SK-N-MC (cell line): Measurements from ENCODE around the gene STYX.

Source experiments
- DNase-seq: peaks from one replicate; pipeline ENCODE4 v3.0.0-alpha.2; 2011; ENCODE audit warnings: low read depth, low spot score
- H3K27ac ChIP-seq: fragments of 200-600 bp; sonication (generic); 2 replicates; pipeline ENCODE4 v1.5.1; 2016; ENCODE audit warnings: mixed run types
- H3K36me3 ChIP-seq: fragments of 200-600 bp; sonication (generic); 2 replicates; pipeline ENCODE4 v1.6.1; 2017; ENCODE audit warnings: antibody characterized with exemption, low read length, mixed read lengths; ENCODE audit not compliant: insufficient read depth
- H3K4me3 ChIP-seq: fragments of 200-600 bp; sonication (generic); 2 replicates; pipeline ENCODE4 v1.5.1; 2016
- H3K9ac ChIP-seq: fragments of 200-600 bp; sonication (generic); 2 replicates; pipeline ENCODE4 v1.8.0; 2017; ENCODE audit warnings: mixed run types, mixed read lengths; ENCODE audit not compliant: insufficient read length
- H3K9me3 ChIP-seq: fragments of 200-600 bp; sonication (generic); 2 replicates; pipeline ENCODE4 v1.6.1; 2017; ENCODE audit warnings: low read depth, mild to moderate bottlenecking, antibody characterized with exemption, low read length, moderate library complexity, mixed read lengths
- EZH2 ChIP-seq: fragments of 200-600 bp; sonication (generic); IDR thresholded peaks from one replicate; pipeline ENCODE4 v1.6.1; 2017; ENCODE audit warnings: antibody characterized with exemption
- FOXP2 ChIP-seq: optimal IDR thresholded peaks from 2 replicates; pipeline ENCODE3; 2011; ENCODE audit warnings: mild to moderate bottlenecking, moderate library complexity; ENCODE audit not compliant: insufficient read depth; ENCODE audit errors: extremely low read length, control extremely low read depth
- POLR2AphosphoS5 ChIP-seq: IDR thresholded peaks from 2 replicates; pipeline ENCODE4 v1.6.1; 2012; ENCODE audit warnings: mild to moderate bottlenecking, low read depth, low read length, borderline replicate concordance

Gene STYX

DNA sequence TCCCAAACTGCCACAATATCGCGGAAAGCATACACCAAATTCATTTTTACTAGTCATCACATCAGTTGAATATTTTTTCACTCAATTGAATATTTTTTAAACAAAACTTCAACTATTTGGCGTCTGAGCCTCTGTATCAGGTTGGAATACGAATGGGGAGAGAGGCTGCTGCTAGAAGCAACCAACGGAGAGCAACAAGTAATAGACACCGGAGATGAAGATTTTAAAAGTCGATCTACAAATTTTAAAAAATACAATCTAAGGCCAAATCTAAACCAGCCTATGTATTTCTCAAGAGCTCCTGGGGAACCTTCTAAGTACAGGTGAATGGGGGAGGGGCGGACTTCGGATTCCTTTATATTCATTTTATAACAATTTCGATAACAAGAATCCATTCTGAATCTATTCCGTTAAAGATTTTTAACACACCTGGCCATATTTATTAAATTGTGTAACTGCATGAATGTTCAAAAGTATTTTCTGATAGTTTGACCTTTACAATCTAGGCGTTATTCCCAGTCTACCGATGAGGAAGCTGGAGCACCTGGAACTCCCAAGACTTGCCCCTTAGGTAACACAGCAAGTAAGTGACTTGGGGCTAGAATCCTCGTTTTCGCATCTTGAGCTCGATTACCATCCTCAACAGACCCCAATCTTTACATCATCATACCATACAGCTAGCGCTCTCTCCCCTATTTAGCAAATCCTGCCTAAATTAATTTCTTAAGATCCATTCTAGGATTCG, 60.2 kb downstream of the STYX start:
- Histone ChIP-seq H3K9me3 (no peaks in the 10 kb centered on the region), H3K9ac (peak overlapping the region; percentile 82), H3K27ac (no peak overlapping the region), H3K4me3 (peak overlapping the region; percentile 90), H3K36me3 (no peaks in the 10 kb centered on the region)
- no peak for DNase-seq
- no peak for TF ChIP-seq POLR2AphosphoS5
- TF ChIP-seq EZH2 = no peak

DNA sequence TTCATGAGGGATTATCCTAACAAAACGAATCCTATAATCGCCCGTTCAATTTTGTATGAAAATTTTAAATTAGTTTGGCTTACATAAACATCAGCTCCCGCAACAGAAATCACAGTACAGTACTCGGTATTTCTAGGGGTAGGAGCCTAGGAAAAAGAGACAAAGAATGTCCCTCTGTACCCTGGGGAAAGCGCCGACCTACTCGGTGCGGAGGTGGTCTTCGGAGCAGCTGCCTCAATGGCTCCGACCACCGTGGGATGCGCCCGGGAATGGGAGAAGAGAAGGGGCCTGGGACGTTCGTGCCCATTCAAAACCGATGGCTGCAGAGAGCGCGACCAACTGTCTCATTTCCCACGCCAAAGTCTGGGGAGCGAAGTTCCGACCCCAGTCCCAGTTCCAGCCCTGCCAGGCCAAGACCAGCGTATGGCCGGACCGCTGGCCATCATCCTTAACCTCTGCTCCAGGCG, 60.8 kb downstream of the STYX start:
- DNase-seq = no peak
- TF ChIP-seq FOXP2 (no peak), POLR2AphosphoS5 (no peak), EZH2 (no peak)
- H3K27ac ChIP-seq = no peak overlapping the region
- H3K36me3 ChIP-seq = no peaks in the 10 kb centered on the region
- peak overlapping the region; percentile 82 for H3K9ac ChIP-seq
- H3K9me3 ChIP-seq = no peaks in the 10 kb centered on the region
- H3K4me3 ChIP-seq = peak overlapping the region; percentile 90

- peak; percentile 17 for TF ChIP-seq FOXP2
- TF ChIP-seq POLR2AphosphoS5 = peak; percentile 91
- TF ChIP-seq EZH2 = no peak
- DNase-seq = no peak
- H3K36me3 ChIP-seq = no peaks in the 10 kb centered on the region
- no peak within 1 kb of the TSS for H3K27ac ChIP-seq
- H3K4me3 ChIP-seq = peak within 1 kb of the TSS; percentile 90
- H3K9me3 ChIP-seq = no peaks in the 10 kb centered on the region
- H3K9ac ChIP-seq = peak within 1 kb of the TSS; percentile 82
Observed at GRCh38 chr14:52791223-52792096, 61.5 kb downstream of the STYX start, which contains the start of gene GNPNAT1. Gene GNPNAT1 (minus strand): TSS chr14:52791607. CDS start chr14:52784650, 6,957 bp downstream.

- Histone ChIP-seq H3K9me3 (no peaks in the 10 kb centered on the region), H3K36me3 (no peaks in the 10 kb centered on the region), H3K9ac (no peak overlapping the region), H3K4me3 (peak overlapping the region; percentile 90), H3K27ac (no peak overlapping the region)
- no peak for DNase-seq
- TF ChIP-seq FOXP2 (no peak), POLR2AphosphoS5 (no peak), EZH2 (no peak)
Observed at GRCh38 chr14:52792097-52792415, 62.1 kb downstream of the STYX start.

- no peak for TF ChIP-seq EZH2
- TF ChIP-seq POLR2AphosphoS5 = no peak
- TF ChIP-seq FOXP2 = no peak
Observed at GRCh38 chr14:52793061-52793460, 63.1 kb downstream of the STYX start.

DNA sequence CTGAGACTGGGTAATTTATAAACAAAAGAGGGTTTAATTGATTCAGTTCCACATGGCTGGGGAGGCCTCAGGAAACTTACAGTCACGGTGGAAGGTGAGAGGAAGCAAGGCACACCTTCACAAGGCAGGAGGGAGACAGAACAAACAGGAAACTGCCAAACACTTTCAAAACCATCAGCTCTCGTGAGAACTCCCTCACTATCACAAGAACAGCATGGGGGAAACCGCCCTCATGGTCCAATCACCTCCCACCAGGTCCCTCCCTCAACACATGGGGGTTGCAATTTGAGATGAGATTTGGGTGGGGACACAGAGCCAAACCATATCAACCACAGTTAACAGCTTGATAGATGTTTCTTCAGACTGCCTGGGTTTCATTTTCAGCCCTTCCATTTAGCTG, 67.7 kb downstream of the STYX start:
- Histone ChIP-seq H3K4me3 (no peak overlapping the region), H3K27ac (no peak overlapping the region), H3K36me3 (no peaks in the 10 kb centered on the region), H3K9me3 (no peaks in the 10 kb centered on the region), H3K9ac (no peak overlapping the region)
- no peak for DNase-seq
- no peak for TF ChIP-seq POLR2AphosphoS5
- TF ChIP-seq FOXP2 = no peak
- no peak for TF ChIP-seq EZH2

More at GRCh38 chr14:52793061-52793460, 63.1 kb downstream of the STYX start:
- Histone ChIP-seq H3K36me3 (no peaks in the 10 kb centered on the region), H3K27ac (no peak overlapping the region), H3K9ac (no peak overlapping the region), H3K4me3 (no peak overlapping the region), H3K9me3 (no peaks in the 10 kb centered on the region)
- DNase-seq = no peak

DNA sequence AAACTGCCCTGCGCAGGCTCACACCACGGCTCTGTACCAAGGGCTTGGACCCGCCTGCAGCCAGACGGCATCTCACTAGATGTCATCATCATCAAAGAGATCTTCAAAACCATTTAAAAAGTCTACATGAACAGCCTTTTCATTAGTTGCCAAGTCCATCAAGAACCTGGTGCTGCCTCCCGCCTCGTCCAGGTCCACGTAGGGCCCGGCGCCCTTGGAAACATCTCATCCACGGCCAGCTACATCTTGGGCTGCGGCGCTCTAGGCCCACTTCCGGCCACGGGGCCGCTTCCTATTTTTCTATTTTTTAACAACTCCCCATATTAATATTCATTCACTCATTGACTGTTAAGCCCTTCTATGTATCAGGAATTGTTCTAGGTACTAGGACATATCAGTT, 68.9 kb downstream of the STYX start:
- TF ChIP-seq POLR2AphosphoS5 (no peak), EZH2 (no peak), FOXP2 (no peak)
- Histone ChIP-seq H3K9ac (no peak overlapping the region), H3K9me3 (no peaks in the 10 kb centered on the region), H3K36me3 (no peaks in the 10 kb centered on the region), H3K4me3 (no peak overlapping the region), H3K27ac (no peak overlapping the region)
- no peak for DNase-seq

DNA sequence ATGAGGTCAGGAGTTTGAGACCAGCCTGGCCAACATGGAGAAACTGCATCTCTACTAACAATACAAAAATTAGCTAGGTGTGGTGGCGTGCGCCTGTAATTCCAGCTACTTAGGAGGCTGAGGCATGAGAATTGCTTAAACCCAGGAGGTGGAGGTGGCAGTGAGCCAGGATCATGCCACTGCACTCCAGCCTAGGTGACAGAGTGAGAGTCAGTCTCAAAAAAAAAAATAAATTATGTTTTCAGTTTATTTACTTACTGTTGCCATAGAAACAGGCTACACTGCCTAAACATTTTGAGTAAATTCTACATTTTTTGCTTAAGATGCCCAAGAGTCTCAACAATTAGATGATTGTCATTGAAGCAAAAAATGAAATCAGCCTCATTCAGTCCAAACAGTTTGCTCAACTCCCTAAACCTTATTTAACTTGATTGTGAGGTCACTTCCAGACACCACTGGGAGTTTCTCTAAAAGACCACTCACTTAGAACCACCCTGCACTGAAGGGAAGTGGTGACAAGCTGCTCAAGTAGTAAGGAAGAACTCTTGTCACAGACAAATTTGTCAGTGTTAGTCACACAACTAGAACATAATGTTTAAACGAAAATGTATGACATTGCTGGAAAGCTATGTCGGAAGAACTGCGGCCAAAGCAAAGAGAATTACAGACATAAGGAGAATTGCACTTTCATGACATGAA, 71.2 kb downstream of the STYX start:
- H3K27ac ChIP-seq = no peak overlapping the region
- no peak overlapping the region for H3K4me3 ChIP-seq
- H3K36me3 ChIP-seq = no peaks in the 10 kb centered on the region
- H3K9ac ChIP-seq = no peak overlapping the region
- TF ChIP-seq POLR2AphosphoS5 (no peak), EZH2 (no peak), FOXP2 (no peak)
- DNase-seq = no peak
- H3K9me3 ChIP-seq = no peaks in the 10 kb centered on the region
